Sciatic nerve (tissue), 2 donors: ENCODE results near the gene EPOP. TPM values are rescaled to one million over a fixed set of nuclear protein-coding genes. Genes with fewer than 3 reads are reported as not detected.
"Not testable (repeated sequence)": the region's sequence is repeated elsewhere in the genome, so short reads cannot be mapped to it uniquely, and the experiment has no call there.

ENCODE experiments used
- ATAC-seq: fragments of 200-7000 bp; cut with Tn5 transposase; one replicate; pipeline ENCODE4 v1.9.1; 2020; ENCODE audit warnings: mild to moderate bottlenecking, moderate library complexity
- DNase-seq: peaks from one replicate; pipeline ENCODE4 v3.0.0-alpha.2; 2020; ENCODE audit warnings: low spot score
- intact Hi-C: fragments of 100-400 bp; cut with DNase I; formaldehyde crosslinking; loops from one replicate; pipeline ENCODE4 v1.14.2; 2022
- total RNA-seq: library from RNA; stranded (reverse); fragmentation: NEBNext Ultra II Directional; extraction: Animal tissue kit (Norgen Biotek cat#: 25700); gene quantifications from one replicate; pipeline ENCODE4 v1.2.1, GENCODE V29; 2021
- donor health status: DM: no; HTN: no; CAD: no.
- donor health status: DM: no; HTN: no; CAD: no.

The EPOP gene
- total RNA-seq, 1 donor from 2014 or later: 1.5 TPM

GRCh38 chr17:38658741-38659345, 15.9 kb downstream of the EPOP start:
- DNase-seq (peak; percentile 60), ATAC-seq (no peak)
- intact Hi-C loops: no loop called here

- no peak for ATAC-seq
- intact Hi-C loops: no loop called here
- DNase-seq: peak; percentile 31
These were observed 16.7 kb downstream of the EPOP start for GRCh38 chr17:38657824-38658740.

- DNase-seq: peak; percentile 54
- intact Hi-C loops: no loop called here
- no peak for ATAC-seq
These were observed 17.6 kb downstream of the EPOP start for GRCh38 chr17:38656959-38657823.

DNA sequence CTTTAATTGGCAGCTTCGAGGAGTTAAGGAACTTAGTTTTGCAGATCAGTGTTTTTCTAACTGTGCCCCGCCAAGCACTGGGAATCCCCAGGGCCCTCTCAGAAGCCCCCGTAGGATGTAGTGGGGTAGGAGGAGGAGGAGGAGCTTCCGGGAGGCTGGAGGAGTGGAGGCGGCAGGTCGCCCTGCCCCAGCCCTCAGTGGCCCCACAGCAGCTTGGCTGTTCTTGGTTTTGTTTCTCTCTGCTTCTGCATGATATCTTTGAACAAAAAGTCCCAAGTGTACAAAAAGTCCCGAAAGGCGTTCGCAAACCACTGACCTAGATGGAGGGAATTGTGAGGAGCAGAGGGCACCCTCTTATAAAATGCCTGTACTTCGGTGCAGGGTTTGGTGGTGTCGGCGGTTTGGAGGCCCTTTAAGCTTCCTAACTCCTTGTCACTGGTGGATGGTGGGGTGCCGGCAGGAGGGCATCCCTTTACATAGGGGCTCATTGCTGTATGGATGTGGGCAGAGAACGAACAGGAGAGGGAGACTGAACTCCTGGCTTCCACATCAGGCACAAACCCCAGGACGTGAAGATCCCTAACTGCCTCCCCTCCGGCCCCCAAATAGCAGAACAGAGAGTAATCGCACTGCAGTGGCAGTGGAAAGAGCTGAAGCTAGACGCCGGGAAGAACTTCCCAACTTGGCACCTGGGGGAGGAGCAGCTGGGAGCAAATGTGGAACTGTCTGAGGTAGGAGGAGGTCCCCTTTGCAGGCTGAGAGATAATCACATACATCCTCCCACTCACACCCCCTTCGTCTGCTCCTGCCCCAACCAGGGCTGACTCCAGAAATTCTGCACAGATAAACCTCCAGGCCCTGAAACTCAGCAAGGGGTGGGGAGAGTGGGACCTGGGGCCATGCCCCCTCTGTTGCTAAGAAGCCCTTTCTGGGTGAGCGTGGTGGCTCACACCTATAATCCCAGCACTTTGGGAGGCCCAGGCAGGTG, 20.1 kb downstream of the EPOP start:
- intact Hi-C loops: no loop called here
- ATAC-seq: no peak
- DNase-seq: peak; percentile 30

- ATAC-seq (no peak), DNase-seq (peak; percentile 7)
- intact Hi-C loops: no loop called here
These were observed 21.1 kb downstream of the EPOP start for GRCh38 chr17:38653679-38654078.

DNA sequence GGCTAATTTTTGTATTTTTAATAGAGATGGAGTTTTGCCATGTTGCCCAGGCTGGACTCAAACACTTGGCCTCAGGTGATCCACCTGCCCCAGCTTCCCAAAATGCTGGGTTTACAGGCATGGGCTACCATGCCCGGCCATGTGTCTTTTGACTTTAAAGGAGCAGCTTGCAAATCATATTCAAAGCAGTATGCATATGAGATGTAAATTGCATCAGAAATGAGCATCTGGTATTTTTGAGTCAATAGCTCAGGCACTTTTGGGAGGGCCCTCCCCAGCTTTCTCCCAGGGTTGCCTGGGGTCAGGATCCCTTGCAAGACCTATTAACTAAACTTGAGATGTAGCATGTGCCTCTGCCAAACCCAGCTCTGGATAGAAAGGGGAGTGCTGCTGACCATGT, 21.5 kb downstream of the EPOP start:
- DNase-seq (peak; percentile 19), ATAC-seq (no peak)
- intact Hi-C loops: no loop called here

DNA sequence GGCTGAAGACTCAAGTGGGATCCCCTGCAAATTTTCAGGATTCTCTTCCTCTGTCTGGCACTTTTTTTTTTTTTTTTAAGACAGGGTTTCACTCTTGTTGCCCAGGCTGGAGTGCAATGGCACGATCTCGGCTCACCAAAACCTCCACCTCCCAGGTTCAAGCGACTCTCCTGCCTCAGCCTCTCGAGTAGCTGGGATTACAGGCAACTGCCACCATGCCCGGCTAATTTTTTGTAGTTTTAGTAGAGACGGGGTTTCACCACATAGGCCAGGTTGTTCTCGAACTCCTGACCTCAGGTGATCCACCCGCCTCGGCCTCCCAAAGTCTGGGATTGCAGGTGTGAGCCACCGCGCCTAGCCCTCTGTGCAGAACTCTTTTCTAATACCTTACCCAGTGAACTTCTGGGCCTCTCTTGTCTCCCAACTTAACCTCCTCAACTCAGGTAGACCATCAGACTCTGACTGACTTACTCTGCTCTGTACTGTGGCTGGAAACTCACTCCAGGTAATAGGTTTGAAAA, 24.0 kb downstream of the EPOP start:
- ATAC-seq, intact Hi-C loops: not testable (repeated sequence)
- DNase-seq: peak; percentile 34

- no peak for DNase-seq
- intact Hi-C loops: no loop called here
These were observed 36.8 kb downstream of the EPOP start for GRCh38 chr17:38637951-38638350.

DNA sequence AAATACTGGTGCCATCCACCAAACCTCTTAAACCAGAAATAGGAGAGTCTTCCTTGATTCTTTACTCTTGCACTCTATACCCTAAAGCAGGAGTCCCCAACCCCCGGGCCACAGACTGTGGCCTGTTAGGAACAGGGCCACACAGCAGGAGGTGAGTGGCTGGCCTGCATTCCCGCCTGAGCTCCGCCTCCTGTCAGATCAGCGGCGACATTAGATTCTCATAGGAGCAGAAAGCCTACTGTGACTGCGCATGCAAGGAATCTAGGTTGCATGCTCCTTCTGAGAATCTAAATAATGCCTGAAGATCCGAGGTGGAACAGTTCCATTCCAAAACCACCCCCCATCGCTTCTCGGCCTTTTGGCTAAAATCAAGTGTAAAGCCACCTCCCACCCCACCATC, 38.7 kb downstream of the EPOP start:
- intact Hi-C loops: no loop called here
- ATAC-seq (no peak), DNase-seq (no peak)

More at GRCh38 chr17:38637951-38638350, 36.8 kb downstream of the EPOP start:
- no peak for ATAC-seq

- ATAC-seq (no peak), DNase-seq (no peak)
- intact Hi-C loops: no loop called here
These were observed 42.4 kb downstream of the EPOP start for GRCh38 chr17:38632334-38632733.

DNA sequence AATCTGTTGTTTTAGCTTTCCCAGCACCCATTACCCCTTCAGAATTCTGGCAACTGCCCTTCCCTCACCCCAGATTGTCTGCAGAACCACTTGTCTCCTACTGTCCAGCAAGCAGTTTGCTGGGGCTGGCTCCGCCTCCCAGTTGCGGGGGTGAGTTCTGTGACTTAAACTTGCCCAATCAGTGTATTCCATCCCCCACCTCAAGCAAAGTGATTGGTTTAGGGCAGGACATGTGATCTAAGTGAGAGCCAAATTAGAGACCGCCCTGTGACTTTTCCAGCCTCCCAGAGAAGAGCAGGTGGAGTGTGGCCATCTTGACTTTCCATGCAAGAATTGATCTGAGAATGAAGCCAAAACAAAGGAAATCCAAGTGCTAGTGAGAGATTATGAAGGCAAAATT, 46.3 kb downstream of the EPOP start:
- ATAC-seq: no peak
- intact Hi-C loops: no loop called here
- DNase-seq: no peak

GRCh38 chr17:38627957-38628356, 46.8 kb downstream of the EPOP start:
- intact Hi-C loops: no loop called here
- no peak for ATAC-seq
- DNase-seq: no peak

DNA sequence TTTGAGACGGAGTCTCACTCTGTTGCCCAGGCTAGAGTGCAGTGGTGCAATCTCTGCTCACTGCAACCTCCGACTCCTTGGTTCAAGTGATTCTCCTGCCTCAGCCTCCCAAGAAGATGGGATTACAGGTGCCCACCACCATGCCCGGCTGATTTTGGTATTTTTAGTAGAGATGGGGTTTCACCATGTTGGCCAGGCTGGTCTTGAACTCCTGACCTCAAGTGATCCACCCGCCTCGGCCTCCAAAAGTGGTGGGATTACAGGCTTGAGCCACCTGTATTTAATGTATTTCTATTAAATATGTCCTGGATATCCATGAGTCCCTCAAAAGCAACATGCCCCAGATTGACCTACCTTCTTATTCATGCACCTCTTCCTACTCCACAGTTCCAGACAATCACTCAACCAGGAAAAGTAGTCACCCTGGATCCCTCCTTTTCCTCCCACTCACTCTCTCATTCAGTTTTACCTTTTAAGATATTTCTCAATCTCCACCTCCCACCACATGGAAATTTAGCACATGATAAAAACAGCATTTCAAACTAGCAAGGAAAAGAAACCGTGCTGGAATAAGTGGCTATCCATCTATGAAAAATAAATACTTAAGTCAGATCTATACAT, 48.0 kb downstream of the EPOP start:
- intact Hi-C loops: not testable (repeated sequence)

DNA sequence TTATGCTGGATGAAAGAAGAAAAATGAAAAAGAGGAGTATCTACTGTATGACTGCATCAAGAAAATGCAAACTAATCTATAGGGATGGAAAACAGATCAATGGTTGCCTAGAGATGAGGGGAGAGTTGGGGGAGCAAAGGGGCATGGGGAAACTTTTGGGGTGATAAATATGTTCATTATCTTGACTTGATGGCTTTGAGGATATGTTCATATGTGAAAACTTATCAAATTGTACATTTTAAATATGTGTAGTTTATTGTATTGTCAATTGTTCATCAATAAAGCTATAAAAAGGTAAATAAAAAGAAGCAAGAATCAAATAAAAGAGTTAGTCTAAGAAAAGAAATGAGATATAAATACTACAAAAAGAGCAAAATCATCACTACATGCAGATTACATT, 49.3 kb downstream of the EPOP start:
- no peak for ATAC-seq
- no peak for DNase-seq
- intact Hi-C loops: no loop called here

More for the DNA sequence above, 48.0 kb downstream of the EPOP start:
- not testable (repeated sequence) for DNase-seq, ATAC-seq

DNA sequence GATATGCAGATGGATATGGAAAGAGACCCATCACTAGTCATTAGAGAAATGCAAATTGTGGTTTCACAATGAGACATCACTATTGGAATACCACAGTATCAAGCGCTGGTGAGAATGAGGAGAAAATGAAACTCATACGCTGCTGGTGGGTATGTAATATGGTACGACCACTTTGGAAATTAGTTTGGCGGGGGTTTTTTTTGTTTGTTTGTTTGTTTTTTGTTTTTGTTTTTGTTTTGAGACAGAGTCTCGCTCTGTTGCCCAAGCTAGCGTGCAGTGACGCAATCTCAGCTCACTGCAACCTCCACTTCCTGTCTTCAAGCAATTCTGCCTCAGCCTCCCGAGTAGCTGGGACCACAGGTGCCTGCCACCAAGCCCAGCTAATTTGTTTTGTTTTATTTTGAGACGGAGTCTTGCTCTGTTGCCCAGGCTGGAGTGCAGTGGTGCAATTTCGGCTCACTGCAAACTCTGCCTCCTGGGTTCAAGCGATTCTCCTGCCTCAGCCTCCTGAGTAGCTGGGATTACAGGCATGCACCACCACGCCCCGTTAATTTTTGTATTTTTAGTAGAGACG, 49.9 kb downstream of the EPOP start:
- intact Hi-C loops, DNase-seq, ATAC-seq: not testable (repeated sequence)
